ENCODE results near the gene MATK.
"Not testable (repeated sequence)": the region's sequence is repeated elsewhere in the genome, so short reads cannot be mapped to it uniquely, and the experiment has no call there.

MATK gene

GRCh38 chr19:3762130-3762473, 24.1 kb downstream of the MATK start:
- TF ChIP-seq, protein P1, sequence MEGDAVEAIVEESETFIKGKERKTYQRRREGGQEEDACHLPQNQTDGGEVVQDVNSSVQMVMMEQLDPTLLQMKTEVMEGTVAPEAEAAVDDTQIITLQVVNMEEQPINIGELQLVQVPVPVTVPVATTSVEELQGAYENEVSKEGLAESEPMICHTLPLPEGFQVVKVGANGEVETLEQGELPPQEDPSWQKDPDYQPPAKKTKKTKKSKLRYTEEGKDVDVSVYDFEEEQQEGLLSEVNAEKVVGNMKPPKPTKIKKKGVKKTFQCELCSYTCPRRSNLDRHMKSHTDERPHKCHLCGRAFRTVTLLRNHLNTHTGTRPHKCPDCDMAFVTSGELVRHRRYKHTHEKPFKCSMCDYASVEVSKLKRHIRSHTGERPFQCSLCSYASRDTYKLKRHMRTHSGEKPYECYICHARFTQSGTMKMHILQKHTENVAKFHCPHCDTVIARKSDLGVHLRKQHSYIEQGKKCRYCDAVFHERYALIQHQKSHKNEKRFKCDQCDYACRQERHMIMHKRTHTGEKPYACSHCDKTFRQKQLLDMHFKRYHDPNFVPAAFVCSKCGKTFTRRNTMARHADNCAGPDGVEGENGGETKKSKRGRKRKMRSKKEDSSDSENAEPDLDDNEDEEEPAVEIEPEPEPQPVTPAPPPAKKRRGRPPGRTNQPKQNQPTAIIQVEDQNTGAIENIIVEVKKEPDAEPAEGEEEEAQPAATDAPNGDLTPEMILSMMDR (IDR thresholded peaks at IDR 0.05; ENCODE audit: low read depth, low read length) = no peak
- DNase-seq (ENCODE audit: extremely low read depth, low read depth) = no peak

GRCh38 chr19:3761382-3762129, 24.6 kb downstream of the MATK start, which contains the start of gene APBA3:
Gene APBA3 (minus strand): TSS chr19:3761692. CDS start chr19:3760264, 1,428 bp downstream.
- DNase-seq (ENCODE audit: extremely low read depth, low read depth) = peak; percentile 71
- TF ChIP-seq, protein P1 (IDR thresholded peaks at IDR 0.05; ENCODE audit: low read depth, low read length) = peak; percentile 70

GRCh38 chr19:3760871-3761361, 25.3 kb downstream of the MATK start:
- DNase-seq (ENCODE audit: extremely low read depth, low read depth) = no peak
- TF ChIP-seq, protein P1 (IDR thresholded peaks at IDR 0.05; ENCODE audit: low read depth, low read length) = no peak

DNA sequence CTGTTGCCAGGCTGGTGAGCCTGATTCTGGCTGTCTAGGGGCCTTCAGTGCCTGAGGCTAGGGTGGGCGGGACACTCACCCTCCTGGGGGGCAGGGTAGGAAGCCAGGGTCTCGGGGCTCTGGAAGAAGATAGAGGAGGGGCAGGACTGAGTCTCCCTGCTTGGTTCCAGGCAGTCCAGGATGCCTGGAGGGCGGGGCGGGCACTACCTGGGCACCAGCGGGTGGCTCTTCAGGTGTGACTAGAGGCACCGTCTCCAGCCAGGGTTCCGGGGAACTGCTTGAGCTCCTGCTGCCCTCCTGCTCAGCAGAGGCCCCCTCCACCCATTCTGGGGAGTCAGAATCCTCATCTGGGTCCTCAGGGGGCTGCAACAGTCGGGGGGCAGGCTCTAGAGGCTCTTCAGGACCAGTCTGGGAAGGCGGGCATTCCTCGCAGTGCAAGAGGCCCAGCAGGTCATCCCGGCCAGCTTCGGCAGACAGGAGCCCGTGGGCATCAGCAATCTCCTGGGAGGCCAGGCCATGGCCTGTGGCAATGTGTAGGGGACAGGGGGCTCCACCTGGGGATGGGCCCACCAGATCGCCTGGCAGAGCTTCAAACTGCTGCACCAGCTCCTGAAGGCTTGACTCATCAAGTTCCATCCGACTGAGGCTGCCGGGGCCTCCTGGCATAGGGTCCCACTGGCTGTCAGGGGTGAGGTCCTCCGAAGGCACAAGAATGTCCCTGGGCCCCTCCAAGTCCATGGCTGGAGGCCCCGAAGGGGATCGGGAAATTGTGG, 26.5 kb downstream of the MATK start:
- DNase-seq (ENCODE audit: extremely low read depth, low read depth) = no peak
- TF ChIP-seq, protein P1 (IDR thresholded peaks at IDR 0.05; ENCODE audit: low read depth, low read length) = no peak

- DNase-seq (ENCODE audit: extremely low read depth, low read depth) = not testable (repeated sequence)
Observed at GRCh38 chr19:3758297-3758696, 27.9 kb downstream of the MATK start.

DNA sequence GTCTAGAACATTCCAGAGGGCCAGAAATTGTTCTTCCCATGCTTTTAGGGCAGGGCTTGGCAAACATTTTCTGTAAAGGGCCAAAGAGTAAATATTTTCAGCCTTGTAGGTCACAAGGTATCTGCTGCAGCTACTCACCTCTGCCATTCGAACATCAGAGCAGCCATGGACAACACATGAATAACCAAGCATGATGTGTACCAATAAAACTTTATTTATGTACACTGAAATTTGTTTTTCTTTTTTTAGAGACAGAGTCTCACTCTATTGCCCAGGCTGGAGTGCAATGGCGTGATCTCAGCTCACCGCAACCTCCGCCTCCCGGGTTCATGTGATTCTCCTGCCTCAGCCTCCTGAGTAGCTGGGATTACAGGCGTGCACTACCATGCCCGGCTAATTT, 28.5 kb downstream of the MATK start:
- DNase-seq (ENCODE audit: extremely low read depth, low read depth) = not testable (repeated sequence)

- no peak for DNase-seq (ENCODE audit: extremely low read depth, low read depth)
- TF ChIP-seq, protein P1 (IDR thresholded peaks at IDR 0.05; ENCODE audit: low read depth, low read length) = no peak
Observed at GRCh38 chr19:3753631-3754410, 32.4 kb downstream of the MATK start.

DNA sequence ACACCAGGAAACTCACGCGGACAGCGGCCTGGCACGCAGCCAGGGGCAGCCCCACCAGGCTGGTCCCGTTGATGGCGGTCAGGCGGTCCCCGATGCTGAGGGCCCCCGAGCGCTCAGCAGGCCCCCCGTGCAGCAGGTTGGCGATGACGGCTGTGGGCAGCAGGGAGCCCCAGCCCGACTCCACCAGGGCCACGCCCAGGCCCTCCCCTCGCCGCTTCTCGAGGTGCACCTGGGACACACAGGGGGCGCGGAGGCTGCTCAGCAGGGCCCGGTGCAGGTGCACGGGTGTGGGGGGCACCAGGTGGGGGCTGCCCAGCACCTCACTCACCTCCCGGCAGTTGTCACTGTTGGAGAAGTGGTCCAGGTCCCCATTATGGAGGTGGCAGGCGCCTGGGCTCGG, 33.7 kb downstream of the MATK start:
- TF ChIP-seq, protein P1 (IDR thresholded peaks at IDR 0.05; ENCODE audit: low read depth, low read length) = no peak

More for the DNA sequence above, 33.7 kb downstream of the MATK start:
- DNase-seq (ENCODE audit: extremely low read depth, low read depth) = no peak

Measured in AG09319 (cell line).